GM23338 (cell line): Measurements from ENCODE around the gene HINT2.

ENCODE experiments used
- CREB1 ChIP-seq: fragments of 250-450 bp; sonication (Bioruptor Pico); IDR thresholded peaks from 2 replicates; pipeline ENCODE4 v1.5.0; 2020; ENCODE audit warnings: low read depth, mild to moderate bottlenecking, moderate library complexity
- EZH2 ChIP-seq: fragments of 200-600 bp; sonication (generic); IDR thresholded peaks from one replicate; pipeline ENCODE4 v1.8.0; 2017; ENCODE audit warnings: antibody characterized with exemption, mild to moderate bottlenecking, low read depth; ENCODE audit not compliant: unreplicated experiment
- EZH2phosphoT487 ChIP-seq: fragments of 200-600 bp; sonication (generic); IDR thresholded peaks from one replicate; pipeline ENCODE4 v1.8.1; 2018; ENCODE audit warnings: antibody characterized with exemption; ENCODE audit not compliant: unreplicated experiment
- NANOG ChIP-seq: IDR thresholded peaks from 2 replicates; pipeline ENCODE4 v1.6.1; 2016; ENCODE audit warnings: antibody characterized with exemption, borderline replicate concordance
- POLR2AphosphoS5 ChIP-seq: IDR thresholded peaks from 2 replicates; pipeline ENCODE4 v1.6.1; 2016; ENCODE audit warnings: antibody characterized with exemption, low read depth
- TF ChIP-seq, protein P1 (sequence below): IDR thresholded peaks from one replicate; pipeline ENCODE4 v1.6.1; 2018; ENCODE audit warnings: antibody characterized with exemption; ENCODE audit not compliant: unreplicated experiment
- TF ChIP-seq, protein P2 (sequence below), 2 experiments: fragments of 200-600 bp in 1 of 2; sonication (generic) in 1 of 2; conservative IDR thresholded peaks; 2 replicates each; pipeline versions ENCODE4 v1.5.1 to v1.6.1; 2016 to 2017; ENCODE audit warnings: antibody characterized with exemption in 2 of 2, low read depth in 2 of 2, mild to moderate bottlenecking in 2 of 2, moderate library complexity in 1 of 2

DNA sequence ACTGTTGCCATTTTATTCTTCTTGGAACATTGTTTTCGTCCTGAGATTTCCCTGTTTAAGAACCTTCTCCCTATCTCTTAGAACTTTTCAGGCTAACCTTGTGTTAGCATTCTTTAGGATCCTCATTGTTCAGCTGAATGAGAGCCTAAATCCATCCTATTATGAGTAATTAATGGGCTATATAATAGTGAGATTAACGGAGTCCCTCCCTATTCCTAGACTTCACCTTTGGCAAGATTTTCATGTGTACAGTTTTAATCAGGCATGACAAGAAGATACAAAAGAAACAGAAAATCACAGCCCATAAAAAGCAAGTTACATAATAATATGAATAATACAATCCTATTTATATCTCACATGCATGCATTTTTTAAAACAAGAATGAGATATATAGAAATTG, 51.7 kb downstream of the HINT2 start:
- TF ChIP-seq, protein P1, sequence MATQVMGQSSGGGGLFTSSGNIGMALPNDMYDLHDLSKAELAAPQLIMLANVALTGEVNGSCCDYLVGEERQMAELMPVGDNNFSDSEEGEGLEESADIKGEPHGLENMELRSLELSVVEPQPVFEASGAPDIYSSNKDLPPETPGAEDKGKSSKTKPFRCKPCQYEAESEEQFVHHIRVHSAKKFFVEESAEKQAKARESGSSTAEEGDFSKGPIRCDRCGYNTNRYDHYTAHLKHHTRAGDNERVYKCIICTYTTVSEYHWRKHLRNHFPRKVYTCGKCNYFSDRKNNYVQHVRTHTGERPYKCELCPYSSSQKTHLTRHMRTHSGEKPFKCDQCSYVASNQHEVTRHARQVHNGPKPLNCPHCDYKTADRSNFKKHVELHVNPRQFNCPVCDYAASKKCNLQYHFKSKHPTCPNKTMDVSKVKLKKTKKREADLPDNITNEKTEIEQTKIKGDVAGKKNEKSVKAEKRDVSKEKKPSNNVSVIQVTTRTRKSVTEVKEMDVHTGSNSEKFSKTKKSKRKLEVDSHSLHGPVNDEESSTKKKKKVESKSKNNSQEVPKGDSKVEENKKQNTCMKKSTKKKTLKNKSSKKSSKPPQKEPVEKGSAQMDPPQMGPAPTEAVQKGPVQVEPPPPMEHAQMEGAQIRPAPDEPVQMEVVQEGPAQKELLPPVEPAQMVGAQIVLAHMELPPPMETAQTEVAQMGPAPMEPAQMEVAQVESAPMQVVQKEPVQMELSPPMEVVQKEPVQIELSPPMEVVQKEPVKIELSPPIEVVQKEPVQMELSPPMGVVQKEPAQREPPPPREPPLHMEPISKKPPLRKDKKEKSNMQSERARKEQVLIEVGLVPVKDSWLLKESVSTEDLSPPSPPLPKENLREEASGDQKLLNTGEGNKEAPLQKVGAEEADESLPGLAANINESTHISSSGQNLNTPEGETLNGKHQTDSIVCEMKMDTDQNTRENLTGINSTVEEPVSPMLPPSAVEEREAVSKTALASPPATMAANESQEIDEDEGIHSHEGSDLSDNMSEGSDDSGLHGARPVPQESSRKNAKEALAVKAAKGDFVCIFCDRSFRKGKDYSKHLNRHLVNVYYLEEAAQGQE: no peak
- TF ChIP-seq, protein P2, sequence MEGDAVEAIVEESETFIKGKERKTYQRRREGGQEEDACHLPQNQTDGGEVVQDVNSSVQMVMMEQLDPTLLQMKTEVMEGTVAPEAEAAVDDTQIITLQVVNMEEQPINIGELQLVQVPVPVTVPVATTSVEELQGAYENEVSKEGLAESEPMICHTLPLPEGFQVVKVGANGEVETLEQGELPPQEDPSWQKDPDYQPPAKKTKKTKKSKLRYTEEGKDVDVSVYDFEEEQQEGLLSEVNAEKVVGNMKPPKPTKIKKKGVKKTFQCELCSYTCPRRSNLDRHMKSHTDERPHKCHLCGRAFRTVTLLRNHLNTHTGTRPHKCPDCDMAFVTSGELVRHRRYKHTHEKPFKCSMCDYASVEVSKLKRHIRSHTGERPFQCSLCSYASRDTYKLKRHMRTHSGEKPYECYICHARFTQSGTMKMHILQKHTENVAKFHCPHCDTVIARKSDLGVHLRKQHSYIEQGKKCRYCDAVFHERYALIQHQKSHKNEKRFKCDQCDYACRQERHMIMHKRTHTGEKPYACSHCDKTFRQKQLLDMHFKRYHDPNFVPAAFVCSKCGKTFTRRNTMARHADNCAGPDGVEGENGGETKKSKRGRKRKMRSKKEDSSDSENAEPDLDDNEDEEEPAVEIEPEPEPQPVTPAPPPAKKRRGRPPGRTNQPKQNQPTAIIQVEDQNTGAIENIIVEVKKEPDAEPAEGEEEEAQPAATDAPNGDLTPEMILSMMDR (conservative IDR thresholded peaks at IDR 0.05; ENCODE audit: low read depth in 2 of 2): no peak
- TF ChIP-seq POLR2AphosphoS5 (no peak), EZH2 (no peak), CREB1 (CRISPR knock-in tag) (no peak), EZH2phosphoT487 (no peak), NANOG (no peak)
